ENCODE measurements around the gene PARD6G. TPM values are rescaled to one million over a fixed set of nuclear protein-coding genes. Genes with fewer than 3 reads are reported as not detected.
"Not testable (repeated sequence)": the region's sequence is repeated elsewhere in the genome, so short reads cannot be mapped to it uniquely, and the experiment has no call there.

Gene PARD6G
- total and polyA plus RNA-seq, 2 experiments from 2014 or later, result 8.2 to 11.8 TPM

DNA sequence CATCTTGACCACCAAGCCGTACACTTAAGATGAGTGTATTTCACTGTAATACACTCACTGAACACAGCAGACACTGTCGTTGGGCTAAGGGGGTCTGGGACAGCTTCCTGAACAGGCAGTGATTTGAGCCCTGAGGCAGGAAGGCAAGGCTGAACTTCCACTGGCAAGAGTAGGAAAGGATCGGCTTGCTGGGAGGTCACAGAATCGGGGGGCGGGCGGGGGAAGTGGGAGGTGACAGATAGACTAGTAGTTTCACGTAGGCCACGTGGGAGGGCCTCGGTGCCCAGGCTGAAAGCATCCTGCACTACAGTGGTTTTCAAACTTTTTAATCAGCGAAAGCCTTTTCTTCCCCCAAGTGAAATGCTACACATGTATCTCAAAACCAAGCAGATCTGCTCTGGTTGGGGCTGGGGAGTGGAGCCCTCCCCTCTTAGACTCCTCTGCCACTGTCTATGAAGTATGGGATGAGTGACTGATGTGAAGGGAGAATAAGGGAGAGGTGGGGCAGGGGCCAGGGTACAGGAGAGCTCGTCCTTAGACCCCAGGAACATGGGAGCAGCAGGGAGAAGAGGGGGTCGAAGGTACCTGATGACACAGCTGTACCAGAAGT is 8.6 kb downstream of the PARD6G start:
- no peak overlapping the region for H3K27ac ChIP-seq
- H3K79me2 ChIP-seq, result peaks cover 42% of the 10 kb centered on the region

DNA sequence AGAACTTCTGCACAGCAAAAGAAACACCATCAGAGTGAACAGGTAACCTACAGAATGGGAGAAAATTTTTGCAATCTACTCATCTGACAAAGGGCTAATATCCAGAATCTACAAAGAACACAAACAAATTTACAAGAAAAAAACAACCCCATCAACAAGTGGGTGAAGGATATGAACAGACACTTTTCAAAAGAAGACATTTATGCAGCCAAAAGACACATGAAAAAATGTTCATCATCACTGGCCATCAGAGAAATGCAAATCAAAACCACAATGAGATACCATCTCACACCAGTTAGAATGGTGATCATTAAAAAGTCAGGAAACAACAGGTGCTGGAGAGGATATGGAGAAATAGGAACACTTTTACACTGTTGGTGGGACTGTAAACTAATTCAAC is 9.8 kb downstream of the PARD6G start:
- not testable (repeated sequence) for H3K4me1 ChIP-seq (ENCODE audit: insufficient read depth); H4K20me1 ChIP-seq (ENCODE audit: insufficient read depth, poor library complexity, severe bottlenecking); H3K36me3 ChIP-seq (replicated peaks; ENCODE audit: insufficient read depth, low read depth); H3K9me2 ChIP-seq (replicated peaks; ENCODE audit: insufficient read depth); H3K4me2 ChIP-seq; H3K4me3 ChIP-seq; H3K27me3 ChIP-seq; H3K27ac ChIP-seq; H3K9me3 ChIP-seq (ENCODE audit: low read depth); H2AFZ ChIP-seq; DNase-seq (ENCODE audit: low spot score)
- peaks cover 47% of the 10 kb centered on the region for H3K79me2 ChIP-seq

More for the DNA sequence above, 8.6 kb downstream of the PARD6G start:
- H4K20me1 ChIP-seq (ENCODE audit: insufficient read depth, poor library complexity, severe bottlenecking), result peaks cover 4% of the 10 kb centered on the region
- no peaks in the 10 kb centered on the region for H3K27me3 ChIP-seq
- 93% methylated on average over 12 of the region's 12 CpGs for WGBS (ENCODE audit: low lambda C conversion rate, missing lambda C conversion rate)
- no peak overlapping the region for H3K4me3 ChIP-seq
- no peaks in the 10 kb centered on the region for H3K36me3 ChIP-seq (replicated peaks; ENCODE audit: insufficient read depth, low read depth)
- TF ChIP-seq, protein P1, sequence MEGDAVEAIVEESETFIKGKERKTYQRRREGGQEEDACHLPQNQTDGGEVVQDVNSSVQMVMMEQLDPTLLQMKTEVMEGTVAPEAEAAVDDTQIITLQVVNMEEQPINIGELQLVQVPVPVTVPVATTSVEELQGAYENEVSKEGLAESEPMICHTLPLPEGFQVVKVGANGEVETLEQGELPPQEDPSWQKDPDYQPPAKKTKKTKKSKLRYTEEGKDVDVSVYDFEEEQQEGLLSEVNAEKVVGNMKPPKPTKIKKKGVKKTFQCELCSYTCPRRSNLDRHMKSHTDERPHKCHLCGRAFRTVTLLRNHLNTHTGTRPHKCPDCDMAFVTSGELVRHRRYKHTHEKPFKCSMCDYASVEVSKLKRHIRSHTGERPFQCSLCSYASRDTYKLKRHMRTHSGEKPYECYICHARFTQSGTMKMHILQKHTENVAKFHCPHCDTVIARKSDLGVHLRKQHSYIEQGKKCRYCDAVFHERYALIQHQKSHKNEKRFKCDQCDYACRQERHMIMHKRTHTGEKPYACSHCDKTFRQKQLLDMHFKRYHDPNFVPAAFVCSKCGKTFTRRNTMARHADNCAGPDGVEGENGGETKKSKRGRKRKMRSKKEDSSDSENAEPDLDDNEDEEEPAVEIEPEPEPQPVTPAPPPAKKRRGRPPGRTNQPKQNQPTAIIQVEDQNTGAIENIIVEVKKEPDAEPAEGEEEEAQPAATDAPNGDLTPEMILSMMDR (IDR thresholded peaks at IDR 0.05; ENCODE audit: poor library complexity), result no peak
- TF ChIP-seq EZH2 (IDR thresholded peaks at IDR 0.05; ENCODE audit: borderline replicate concordance) (no peak), EZH2phosphoT487 (IDR thresholded peaks at IDR 0.05; ENCODE audit: low read depth, severe bottlenecking, unreplicated experiment) (no peak)
- no peaks in the 10 kb centered on the region for H3K9me3 ChIP-seq (ENCODE audit: low read depth)
- DNase-seq (ENCODE audit: low spot score), result no peak
- no peaks in the 10 kb centered on the region for H3K4me1 ChIP-seq (ENCODE audit: insufficient read depth)
- no peak overlapping the region for H2AFZ ChIP-seq
- no peak overlapping the region for H3K4me2 ChIP-seq
- H3K9me2 ChIP-seq (replicated peaks; ENCODE audit: insufficient read depth), result no peaks in the 10 kb centered on the region

DNA sequence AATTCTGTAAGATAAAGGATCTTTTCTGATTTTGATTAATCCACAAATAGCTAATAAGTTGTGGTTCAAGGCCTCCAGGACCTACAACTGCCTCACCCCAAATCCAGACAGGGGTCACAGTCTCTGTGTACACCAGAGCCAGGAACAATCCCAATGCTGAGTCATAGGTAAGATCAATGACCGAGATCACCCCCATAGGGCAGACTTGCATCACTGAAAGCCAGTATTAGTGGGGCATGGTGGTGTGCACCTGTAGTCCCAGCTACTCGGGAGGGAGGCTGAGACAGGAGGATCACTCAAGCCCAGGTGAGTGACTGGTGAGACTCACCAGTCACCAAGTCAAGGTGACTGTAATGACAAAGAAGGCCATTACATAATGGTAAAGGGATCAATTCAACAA is 12.9 kb downstream of the PARD6G start:
- no peak overlapping the region for H2AFZ ChIP-seq
- WGBS (ENCODE audit: low lambda C conversion rate, missing lambda C conversion rate), result 87% methylated on average over 2 of the region's 2 CpGs
- H3K4me3 ChIP-seq, result no peak overlapping the region
- no peak for DNase-seq (ENCODE audit: low spot score)
- H3K79me2 ChIP-seq, result peaks cover 20% of the 10 kb centered on the region
- no peaks in the 10 kb centered on the region for H3K27me3 ChIP-seq
- H3K4me2 ChIP-seq, result no peak overlapping the region
- no peaks in the 10 kb centered on the region for H3K36me3 ChIP-seq (replicated peaks; ENCODE audit: insufficient read depth, low read depth)
- no peaks in the 10 kb centered on the region for H3K9me2 ChIP-seq (replicated peaks; ENCODE audit: insufficient read depth)
- no peaks in the 10 kb centered on the region for H3K4me1 ChIP-seq (ENCODE audit: insufficient read depth)
- H3K9me3 ChIP-seq (ENCODE audit: low read depth), result no peaks in the 10 kb centered on the region
- H4K20me1 ChIP-seq (ENCODE audit: insufficient read depth, poor library complexity, severe bottlenecking), result no peaks in the 10 kb centered on the region
- TF ChIP-seq EZH2 (IDR thresholded peaks at IDR 0.05; ENCODE audit: borderline replicate concordance) (no peak), EZH2phosphoT487 (IDR thresholded peaks at IDR 0.05; ENCODE audit: low read depth, severe bottlenecking, unreplicated experiment) (no peak)
- TF ChIP-seq, protein P1 (IDR thresholded peaks at IDR 0.05; ENCODE audit: poor library complexity), result no peak
- no peak overlapping the region for H3K27ac ChIP-seq

DNA sequence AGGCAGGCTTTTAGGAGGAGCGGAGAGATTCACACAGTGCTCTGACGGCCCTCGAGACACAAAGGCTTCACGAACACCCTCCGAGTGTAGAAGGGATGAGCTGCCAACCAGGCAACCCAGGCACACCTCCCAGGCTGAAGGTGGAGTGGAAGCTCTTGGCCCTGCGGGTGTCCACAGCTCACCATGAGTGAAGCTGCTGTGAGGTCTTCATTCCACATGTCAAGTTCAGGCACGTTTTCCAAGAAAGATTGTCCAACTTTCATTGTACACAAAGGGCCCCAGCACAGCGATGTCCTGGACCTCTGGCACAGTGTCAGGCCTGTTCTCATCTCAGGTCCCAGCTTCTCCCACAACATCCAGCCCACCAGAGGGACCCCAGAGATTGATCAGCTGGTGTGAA is 13.4 kb downstream of the PARD6G start:
- peaks cover 23% of the 10 kb centered on the region for H3K79me2 ChIP-seq
- no peaks in the 10 kb centered on the region for H3K9me2 ChIP-seq (replicated peaks; ENCODE audit: insufficient read depth)
- no peak overlapping the region for H3K4me3 ChIP-seq
- H2AFZ ChIP-seq, result no peak overlapping the region
- no peak overlapping the region for H3K27ac ChIP-seq
- WGBS (ENCODE audit: low lambda C conversion rate, missing lambda C conversion rate), result 88% methylated on average over 8 of the region's 8 CpGs
- no peak for DNase-seq (ENCODE audit: low spot score)
- H3K9me3 ChIP-seq (ENCODE audit: low read depth), result no peaks in the 10 kb centered on the region
- H3K36me3 ChIP-seq (replicated peaks; ENCODE audit: insufficient read depth, low read depth), result no peaks in the 10 kb centered on the region
- H4K20me1 ChIP-seq (ENCODE audit: insufficient read depth, poor library complexity, severe bottlenecking), result peaks cover 4% of the 10 kb centered on the region
- H3K4me1 ChIP-seq (ENCODE audit: insufficient read depth), result no peaks in the 10 kb centered on the region
- H3K4me2 ChIP-seq, result no peak overlapping the region
- no peaks in the 10 kb centered on the region for H3K27me3 ChIP-seq
- TF ChIP-seq EZH2 (IDR thresholded peaks at IDR 0.05; ENCODE audit: borderline replicate concordance) (no peak), EZH2phosphoT487 (IDR thresholded peaks at IDR 0.05; ENCODE audit: low read depth, severe bottlenecking, unreplicated experiment) (no peak)
- TF ChIP-seq, protein P1 (IDR thresholded peaks at IDR 0.05; ENCODE audit: poor library complexity), result no peak
